Liver (tissue), 9 donors: ENCODE results near the gene KIAA0513. TPM values are rescaled to one million over a fixed set of nuclear protein-coding genes. Genes with fewer than 3 reads are reported as not detected.

ENCODE experiments used
- DNase-seq: peaks from one replicate; pipeline ENCODE4 v3.0.0-alpha.2; 2017; ENCODE audit warnings: low spot score
- H3K27ac ChIP-seq, 2 donors: one replicate each; pipeline ENCODE4 v1.7.0; 2013; ENCODE audit warnings: inconsistent platforms in 2 of 2, low read length in 2 of 2, control low read depth in 1 of 2, low read depth in 1 of 2, mild to moderate bottlenecking in 1 of 2
- H3K27me3 ChIP-seq, 4 donors: one replicate each; pipeline versions ENCODE4 v1.6.1 to v1.7.0; 2013; ENCODE audit warnings: low read length in 3 of 4, inconsistent platforms in 1 of 4, mild to moderate bottlenecking in 1 of 4, moderate library complexity in 1 of 4; ENCODE audit not compliant: control insufficient read depth in 4 of 4, insufficient read depth in 4 of 4
- H3K36me3 ChIP-seq, 4 donors: one replicate each; pipeline versions ENCODE4 v1.6.1 to v1.7.0; 2013; ENCODE audit warnings: low read length in 3 of 4, mild to moderate bottlenecking in 3 of 4, low read depth in 1 of 4, moderate library complexity in 1 of 4; ENCODE audit not compliant: control insufficient read depth in 4 of 4, insufficient read depth in 3 of 4
- H3K4me1 ChIP-seq, 4 donors: one replicate each; pipeline versions ENCODE4 v1.6.1 to v1.7.0; 2013; ENCODE audit warnings: low read length in 3 of 4, mild to moderate bottlenecking in 3 of 4, moderate library complexity in 1 of 4; ENCODE audit not compliant: control insufficient read depth in 4 of 4, insufficient read depth in 4 of 4
- H3K4me3 ChIP-seq, 3 donors: one replicate each; pipeline versions ENCODE4 v1.6.1 to v1.7.0; 2013; ENCODE audit warnings: low read length in 3 of 3, control low read depth in 1 of 3, low read depth in 1 of 3, mild to moderate bottlenecking in 1 of 3
- H3K9ac ChIP-seq, 2 donors: one replicate each; pipeline ENCODE4 v1.7.0; 2013; ENCODE audit warnings: low read length in 2 of 2, mild to moderate bottlenecking in 2 of 2, moderate library complexity in 2 of 2, control low read depth in 1 of 2, low read depth in 1 of 2
- H3K9me3 ChIP-seq, 4 donors: one replicate each; pipeline versions ENCODE4 v1.6.1 to v1.7.0; 2013; ENCODE audit warnings: low read length in 3 of 4; ENCODE audit not compliant: control insufficient read depth in 4 of 4
- EGR1 ChIP-seq, 2 donors: IDR thresholded peaks; 2 replicates each; pipeline ENCODE4 v1.6.1; 2016 to 2018; ENCODE audit warnings: antibody characterized with exemption in 2 of 2, low read depth in 2 of 2
- FOXA1 ChIP-seq: IDR thresholded peaks from 2 replicates; pipeline ENCODE4 v1.6.1; 2016; ENCODE audit warnings: antibody characterized with exemption
- FOXA2 ChIP-seq: IDR thresholded peaks from 2 replicates; pipeline ENCODE4 v1.6.1; 2016; ENCODE audit warnings: antibody characterized with exemption
- GABPA ChIP-seq, 2 donors: IDR thresholded peaks in 1 of 2; conservative IDR thresholded peaks in 1 of 2; 2 replicates each; pipeline ENCODE4 v1.6.1; 2016; ENCODE audit warnings: antibody characterized with exemption in 2 of 2, mild to moderate bottlenecking in 1 of 2, moderate library complexity in 1 of 2
- HNF4A ChIP-seq, 2 donors: conservative IDR thresholded peaks; 2 replicates each; pipeline ENCODE4 v1.6.1; 2016; ENCODE audit warnings: antibody characterized with exemption in 2 of 2, mild to moderate bottlenecking in 2 of 2
- HNF4G ChIP-seq: IDR thresholded peaks from 2 replicates; pipeline ENCODE4 v1.6.1; 2016; ENCODE audit warnings: antibody characterized with exemption
- JUND ChIP-seq, 2 donors: IDR thresholded peaks; 2 replicates each; pipeline ENCODE4 v1.6.1; 2016; ENCODE audit warnings: antibody characterized with exemption in 2 of 2
- NR2F2 ChIP-seq: IDR thresholded peaks from 2 replicates; pipeline ENCODE4 v1.6.1; 2016; ENCODE audit warnings: antibody characterized with exemption
- RAD21 ChIP-seq, 2 donors: IDR thresholded peaks; 2 replicates each; pipeline ENCODE4 v1.6.1; 2016; ENCODE audit warnings: antibody characterized with exemption in 2 of 2, mild to moderate bottlenecking in 2 of 2
- RXRA ChIP-seq, 2 donors: IDR thresholded peaks; 2 replicates each; pipeline ENCODE4 v1.6.1; 2017 to 2018; ENCODE audit warnings: antibody characterized with exemption in 2 of 2, mild to moderate bottlenecking in 1 of 2
- SP1 ChIP-seq: IDR thresholded peaks from 2 replicates; pipeline ENCODE4 v1.6.1; 2018; ENCODE audit warnings: antibody characterized with exemption, mild to moderate bottlenecking
- TAF1 ChIP-seq: conservative IDR thresholded peaks from 2 replicates; pipeline ENCODE4 v1.6.1; 2016; ENCODE audit warnings: antibody characterized with exemption, mild to moderate bottlenecking
- YY1 ChIP-seq: IDR thresholded peaks from 2 replicates; pipeline ENCODE4 v1.6.1; 2016; ENCODE audit warnings: antibody characterized with exemption, mild to moderate bottlenecking
- WGBS: extraction: QIAGEN DNeasy Blood & Tissue Kit; methylation state at CpG from one replicate; pipeline ENCODE4 v1.1.7; 2013; 5-methylcytosine and 5-hydroxymethylcytosine counted together
- polyA plus RNA-seq, 2 donors: library from polyadenylated mRNA; stranded (reverse) in 1 of 2; unstranded in 1 of 2; fragments of 200-250 nt in 1 of 2; fragments of >200 nt in 1 of 2; fragmentation: Nextera tagmentation in 1 of 2; extraction: Ambion mirVana in 1 of 2; gene quantifications; one replicate each; pipeline versions ENCODE4 v1.2.1 to v1.2.3, GENCODE V29; 2013 to 2015
- total RNA-seq, 2 donors: library from RNA; depleted of rRNA; stranded (reverse); fragments of >200 nt; gene quantifications; one replicate each; pipeline ENCODE4 v1.2.3, GENCODE V29; 2014
- TF ChIP-seq, protein P1 (sequence below): IDR thresholded peaks from 2 replicates; pipeline ENCODE4 v1.6.1; 2016; ENCODE audit warnings: antibody characterized with exemption
- TF ChIP-seq, protein P2 (sequence below): IDR thresholded peaks from 2 replicates; pipeline ENCODE4 v1.6.1; 2016; ENCODE audit warnings: antibody characterized with exemption
- TF ChIP-seq, protein P3 (sequence below): IDR thresholded peaks from 2 replicates; pipeline ENCODE4 v1.6.1; 2016; ENCODE audit warnings: antibody characterized with exemption, mild to moderate bottlenecking
- TF ChIP-seq, protein P4 (sequence below): fragments of 150-350 bp; IDR thresholded peaks from 2 replicates; pipeline ENCODE4 v1.5.1; 2017; ENCODE audit warnings: improper control_type of control experiment, low read depth, low read length; ENCODE audit not compliant: missing input control
- donor health status: healthy.
- donor health status: healthy.
- donor health status: healthy.
- donor health status: healthy.
- donor health status: healthy.

KIAA0513 gene
- total and polyA plus RNA-seq, 4 donors: 1.5 to 5.9 (median 2.9) TPM

DNA sequence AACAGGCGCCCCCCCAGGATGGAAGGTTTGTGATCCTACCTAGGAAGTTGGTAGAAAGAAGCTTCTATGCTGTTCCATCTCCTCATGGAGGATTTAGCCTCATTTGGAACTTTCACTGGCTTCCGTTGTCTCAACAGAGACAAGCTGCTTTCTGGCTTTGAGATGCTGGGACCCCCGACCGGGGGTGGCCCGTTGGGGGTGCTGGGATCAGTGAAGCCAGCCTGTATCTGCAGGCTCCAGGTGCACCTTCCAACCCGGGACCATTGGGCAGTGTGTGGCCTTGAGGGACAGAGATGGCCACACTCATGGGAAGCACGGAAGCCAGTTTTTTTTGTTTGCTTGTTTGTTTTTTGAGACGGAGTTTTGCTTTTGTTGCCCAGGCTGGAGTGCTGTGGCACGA is 69.3 kb downstream of the KIAA0513 start:
- 68% methylated on average over 9 of the region's 9 CpGs for WGBS
- DNase-seq: no peak

DNA sequence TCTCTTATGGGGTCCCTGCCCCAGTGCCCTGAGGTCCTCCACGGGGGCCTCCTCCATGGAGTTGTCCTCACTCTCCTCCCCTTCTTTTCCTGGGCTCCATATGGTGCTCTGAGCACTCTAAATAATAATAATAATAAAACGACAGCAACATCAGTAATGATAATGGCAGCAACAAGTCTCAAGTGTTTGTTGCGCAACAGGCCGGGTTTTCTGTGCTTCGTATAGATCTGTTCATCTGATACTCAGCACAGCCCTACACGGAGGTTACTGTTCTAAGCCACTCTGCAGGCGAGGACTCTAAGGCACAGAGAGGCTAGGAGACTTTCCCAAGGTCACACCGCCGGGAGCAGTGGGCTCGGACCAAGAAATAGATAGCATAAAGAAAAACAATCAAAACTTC is 71.0 kb downstream of the KIAA0513 start:
- TF ChIP-seq FOXA2 (no peak), SP1 (no peak), RAD21 (IDR thresholded peaks at IDR 0.05) (no peak), YY1 (no peak)
- TF ChIP-seq, protein P1, sequence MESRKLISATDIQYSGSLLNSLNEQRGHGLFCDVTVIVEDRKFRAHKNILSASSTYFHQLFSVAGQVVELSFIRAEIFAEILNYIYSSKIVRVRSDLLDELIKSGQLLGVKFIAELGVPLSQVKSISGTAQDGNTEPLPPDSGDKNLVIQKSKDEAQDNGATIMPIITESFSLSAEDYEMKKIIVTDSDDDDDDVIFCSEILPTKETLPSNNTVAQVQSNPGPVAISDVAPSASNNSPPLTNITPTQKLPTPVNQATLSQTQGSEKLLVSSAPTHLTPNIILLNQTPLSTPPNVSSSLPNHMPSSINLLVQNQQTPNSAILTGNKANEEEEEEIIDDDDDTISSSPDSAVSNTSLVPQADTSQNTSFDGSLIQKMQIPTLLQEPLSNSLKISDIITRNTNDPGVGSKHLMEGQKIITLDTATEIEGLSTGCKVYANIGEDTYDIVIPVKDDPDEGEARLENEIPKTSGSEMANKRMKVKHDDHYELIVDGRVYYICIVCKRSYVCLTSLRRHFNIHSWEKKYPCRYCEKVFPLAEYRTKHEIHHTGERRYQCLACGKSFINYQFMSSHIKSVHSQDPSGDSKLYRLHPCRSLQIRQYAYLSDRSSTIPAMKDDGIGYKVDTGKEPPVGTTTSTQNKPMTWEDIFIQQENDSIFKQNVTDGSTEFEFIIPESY: no peak
- TF ChIP-seq, protein P2, sequence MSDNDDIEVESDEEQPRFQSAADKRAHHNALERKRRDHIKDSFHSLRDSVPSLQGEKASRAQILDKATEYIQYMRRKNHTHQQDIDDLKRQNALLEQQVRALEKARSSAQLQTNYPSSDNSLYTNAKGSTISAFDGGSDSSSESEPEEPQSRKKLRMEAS: no peak
- TF ChIP-seq, protein P3, sequence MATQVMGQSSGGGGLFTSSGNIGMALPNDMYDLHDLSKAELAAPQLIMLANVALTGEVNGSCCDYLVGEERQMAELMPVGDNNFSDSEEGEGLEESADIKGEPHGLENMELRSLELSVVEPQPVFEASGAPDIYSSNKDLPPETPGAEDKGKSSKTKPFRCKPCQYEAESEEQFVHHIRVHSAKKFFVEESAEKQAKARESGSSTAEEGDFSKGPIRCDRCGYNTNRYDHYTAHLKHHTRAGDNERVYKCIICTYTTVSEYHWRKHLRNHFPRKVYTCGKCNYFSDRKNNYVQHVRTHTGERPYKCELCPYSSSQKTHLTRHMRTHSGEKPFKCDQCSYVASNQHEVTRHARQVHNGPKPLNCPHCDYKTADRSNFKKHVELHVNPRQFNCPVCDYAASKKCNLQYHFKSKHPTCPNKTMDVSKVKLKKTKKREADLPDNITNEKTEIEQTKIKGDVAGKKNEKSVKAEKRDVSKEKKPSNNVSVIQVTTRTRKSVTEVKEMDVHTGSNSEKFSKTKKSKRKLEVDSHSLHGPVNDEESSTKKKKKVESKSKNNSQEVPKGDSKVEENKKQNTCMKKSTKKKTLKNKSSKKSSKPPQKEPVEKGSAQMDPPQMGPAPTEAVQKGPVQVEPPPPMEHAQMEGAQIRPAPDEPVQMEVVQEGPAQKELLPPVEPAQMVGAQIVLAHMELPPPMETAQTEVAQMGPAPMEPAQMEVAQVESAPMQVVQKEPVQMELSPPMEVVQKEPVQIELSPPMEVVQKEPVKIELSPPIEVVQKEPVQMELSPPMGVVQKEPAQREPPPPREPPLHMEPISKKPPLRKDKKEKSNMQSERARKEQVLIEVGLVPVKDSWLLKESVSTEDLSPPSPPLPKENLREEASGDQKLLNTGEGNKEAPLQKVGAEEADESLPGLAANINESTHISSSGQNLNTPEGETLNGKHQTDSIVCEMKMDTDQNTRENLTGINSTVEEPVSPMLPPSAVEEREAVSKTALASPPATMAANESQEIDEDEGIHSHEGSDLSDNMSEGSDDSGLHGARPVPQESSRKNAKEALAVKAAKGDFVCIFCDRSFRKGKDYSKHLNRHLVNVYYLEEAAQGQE: no peak
- no peaks in the 10 kb centered on the region for H3K27me3 ChIP-seq
- no peak overlapping the region for H3K27ac ChIP-seq
- no peaks in the 10 kb centered on the region for H3K4me1 ChIP-seq
- WGBS: 81% methylated on average over 10 of the region's 10 CpGs
- H3K4me3 ChIP-seq: no peak overlapping the region
- H3K9me3 ChIP-seq: no peaks in the 10 kb centered on the region
- no peak for DNase-seq
- no peak overlapping the region for H3K9ac ChIP-seq
- no peaks in the 10 kb centered on the region for H3K36me3 ChIP-seq

More for the DNA sequence above, 69.3 kb downstream of the KIAA0513 start:
- Histone ChIP-seq H3K27me3 (no peaks in the 10 kb centered on the region), H3K9me3 (no peaks in the 10 kb centered on the region), H3K36me3 (no peaks in the 10 kb centered on the region), H3K9ac (no peak overlapping the region), H3K4me3 (no peak overlapping the region), H3K27ac (no peak overlapping the region), H3K4me1 (no peaks in the 10 kb centered on the region)
- TF ChIP-seq RXRA (IDR thresholded peaks at IDR 0.05) (no peak), NR2F2 (no peak), HNF4G (no peak), FOXA1 (no peak), EGR1 (IDR thresholded peaks at IDR 0.05; ENCODE audit: low read depth in 2 of 2) (no peak), GABPA (IDR thresholded peaks at IDR 0.05 in 1 of 2, conservative IDR thresholded peaks at IDR 0.05 in 1 of 2) (no peak), TAF1 (no peak), HNF4A (conservative IDR thresholded peaks at IDR 0.05) (no peak), JUND (IDR thresholded peaks at IDR 0.05) (no peak), YY1 (no peak)
- TF ChIP-seq, protein P1: no peak
- TF ChIP-seq, protein P4, sequence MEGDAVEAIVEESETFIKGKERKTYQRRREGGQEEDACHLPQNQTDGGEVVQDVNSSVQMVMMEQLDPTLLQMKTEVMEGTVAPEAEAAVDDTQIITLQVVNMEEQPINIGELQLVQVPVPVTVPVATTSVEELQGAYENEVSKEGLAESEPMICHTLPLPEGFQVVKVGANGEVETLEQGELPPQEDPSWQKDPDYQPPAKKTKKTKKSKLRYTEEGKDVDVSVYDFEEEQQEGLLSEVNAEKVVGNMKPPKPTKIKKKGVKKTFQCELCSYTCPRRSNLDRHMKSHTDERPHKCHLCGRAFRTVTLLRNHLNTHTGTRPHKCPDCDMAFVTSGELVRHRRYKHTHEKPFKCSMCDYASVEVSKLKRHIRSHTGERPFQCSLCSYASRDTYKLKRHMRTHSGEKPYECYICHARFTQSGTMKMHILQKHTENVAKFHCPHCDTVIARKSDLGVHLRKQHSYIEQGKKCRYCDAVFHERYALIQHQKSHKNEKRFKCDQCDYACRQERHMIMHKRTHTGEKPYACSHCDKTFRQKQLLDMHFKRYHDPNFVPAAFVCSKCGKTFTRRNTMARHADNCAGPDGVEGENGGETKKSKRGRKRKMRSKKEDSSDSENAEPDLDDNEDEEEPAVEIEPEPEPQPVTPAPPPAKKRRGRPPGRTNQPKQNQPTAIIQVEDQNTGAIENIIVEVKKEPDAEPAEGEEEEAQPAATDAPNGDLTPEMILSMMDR: no peak
- TF ChIP-seq, protein P3: no peak
- TF ChIP-seq, protein P2: no peak
